ENCODE measurements around the gene COPG2. TPM values are rescaled to one million over a fixed set of nuclear protein-coding genes. Genes with fewer than 3 reads are reported as not detected.
"Not testable (repeated sequence)": the region's sequence is repeated elsewhere in the genome, so short reads cannot be mapped to it uniquely, and the experiment has no call there.

Gene COPG2
- total RNA-seq, 2 donors from 2014 or later, result 12.2 to 12.4 TPM

GRCh38 chr7:130654850-130655249 is 13.7 kb downstream of the COPG2 start:
- intact Hi-C loops (cut with DNase I), result no loop called here
- no peak for DNase-seq (ENCODE audit: low spot score)

DNA sequence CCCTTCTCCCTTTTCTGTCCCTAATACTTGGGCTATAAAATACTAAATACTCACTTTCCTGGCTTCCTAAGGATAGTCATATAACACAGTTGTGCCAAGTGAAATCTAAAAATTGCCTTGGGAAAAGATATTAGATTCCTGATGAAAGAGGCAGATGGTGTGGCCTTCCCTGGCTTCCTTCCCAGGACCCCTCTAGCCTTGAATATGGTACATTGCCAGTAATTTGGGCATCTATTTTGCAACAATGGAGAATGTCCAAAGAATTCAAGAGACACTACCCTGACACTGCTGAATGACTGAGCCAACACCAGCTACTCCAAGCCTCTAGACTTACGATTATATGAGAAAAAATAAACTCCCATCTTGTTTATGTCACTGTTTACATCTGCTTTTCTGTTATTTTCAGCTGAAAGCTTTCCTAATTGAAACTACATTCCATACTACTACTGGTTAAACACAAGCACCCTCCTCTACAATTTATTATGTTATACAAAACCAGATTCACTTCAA is 17.9 kb downstream of the COPG2 start:
- no peak for DNase-seq (ENCODE audit: low spot score)
- intact Hi-C loops (cut with DNase I), result no loop called here

DNA sequence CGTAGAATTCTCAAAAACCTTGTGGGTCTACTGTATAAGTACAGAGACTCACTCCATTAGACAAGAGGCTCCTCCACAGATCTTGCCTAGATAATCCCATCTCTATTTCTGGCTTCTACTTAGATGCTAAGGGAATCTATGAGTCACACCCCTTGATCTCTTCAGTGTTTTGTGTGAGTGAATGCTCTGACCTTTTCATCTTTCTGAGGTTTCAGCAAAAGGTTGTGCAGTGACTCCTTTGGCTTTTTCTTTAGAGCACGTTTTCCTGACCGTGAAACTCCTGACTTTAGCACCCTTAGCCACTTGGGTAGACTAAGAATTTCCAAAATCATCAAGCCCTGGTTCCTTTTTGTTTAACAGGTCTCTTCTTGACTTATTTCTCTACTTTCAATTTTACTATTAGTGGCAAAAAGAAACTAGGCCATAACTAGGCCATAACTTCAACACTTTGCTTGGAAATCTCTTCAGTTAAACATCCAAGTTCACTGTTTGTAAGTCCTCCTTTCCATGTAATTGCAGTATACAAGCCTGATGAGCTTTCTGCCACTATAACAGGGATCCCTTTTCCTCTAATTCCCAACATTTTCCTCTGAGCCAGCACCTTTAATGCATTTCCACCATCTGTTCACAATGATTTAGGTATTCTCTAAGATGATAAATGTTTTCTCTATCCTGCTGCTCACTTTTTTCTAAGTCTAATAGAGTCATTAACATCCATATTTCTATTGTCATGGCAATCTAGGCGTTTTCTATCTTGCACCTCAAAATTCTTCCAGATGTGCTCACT is 19.4 kb downstream of the COPG2 start:
- intact Hi-C loops (cut with DNase I), result no loop called here
- no peak for DNase-seq (ENCODE audit: low spot score)

- DNase-seq (ENCODE audit: low spot score), result no peak
- intact Hi-C loops (cut with DNase I), result no loop called here
Observed at GRCh38 chr7:130648580-130648979, 20.0 kb downstream of the COPG2 start.

DNA sequence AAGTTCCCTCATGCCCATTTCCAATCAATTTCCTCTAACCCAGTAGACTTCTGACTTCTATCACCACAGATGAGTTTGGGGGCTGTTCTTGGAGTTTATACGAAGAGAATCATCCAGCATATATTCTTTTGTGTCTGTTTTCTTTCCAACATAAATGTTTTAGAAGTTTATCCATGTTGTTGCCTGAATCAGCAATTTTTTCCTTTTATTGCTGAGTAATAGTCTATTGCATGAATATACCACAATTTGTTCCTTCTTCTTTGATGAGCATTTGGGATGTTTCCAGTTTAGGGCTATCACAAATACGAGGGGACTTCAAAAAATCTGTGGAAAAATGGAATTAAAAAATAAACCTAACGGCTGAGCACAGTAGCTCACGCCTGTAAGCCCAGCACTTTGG is 26.2 kb downstream of the COPG2 start:
- no peak for DNase-seq (ENCODE audit: low spot score)
- intact Hi-C loops (cut with DNase I), result no loop called here

DNA sequence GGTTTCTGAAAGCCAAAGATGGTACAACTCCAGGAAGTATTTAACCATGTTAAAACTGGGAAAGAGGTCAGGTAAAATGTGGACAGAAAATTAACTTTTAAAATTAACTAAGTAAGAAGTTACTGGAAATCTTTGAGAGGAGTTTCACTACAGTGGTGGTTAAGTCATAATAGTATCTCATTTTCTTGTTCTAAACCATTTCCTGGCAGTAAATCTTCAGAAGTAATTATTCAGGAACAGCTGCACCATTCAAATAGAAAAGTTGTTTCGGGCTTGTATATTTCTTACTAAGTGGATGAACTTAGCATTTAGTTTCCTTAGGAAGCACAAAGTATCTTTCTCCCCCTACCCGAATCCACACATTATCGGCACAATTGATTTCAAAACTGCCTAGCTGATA is 27.1 kb downstream of the COPG2 start:
- no peak for DNase-seq (ENCODE audit: low spot score)
- intact Hi-C loops (cut with DNase I), result no loop called here

GRCh38 chr7:130641040-130641439 is 27.5 kb downstream of the COPG2 start:
- intact Hi-C loops (cut with DNase I), result no loop called here
- no peak for DNase-seq (ENCODE audit: low spot score)

GRCh38 chr7:130639388-130639787 is 29.2 kb downstream of the COPG2 start:
- intact Hi-C loops (cut with DNase I), result no loop called here

DNA sequence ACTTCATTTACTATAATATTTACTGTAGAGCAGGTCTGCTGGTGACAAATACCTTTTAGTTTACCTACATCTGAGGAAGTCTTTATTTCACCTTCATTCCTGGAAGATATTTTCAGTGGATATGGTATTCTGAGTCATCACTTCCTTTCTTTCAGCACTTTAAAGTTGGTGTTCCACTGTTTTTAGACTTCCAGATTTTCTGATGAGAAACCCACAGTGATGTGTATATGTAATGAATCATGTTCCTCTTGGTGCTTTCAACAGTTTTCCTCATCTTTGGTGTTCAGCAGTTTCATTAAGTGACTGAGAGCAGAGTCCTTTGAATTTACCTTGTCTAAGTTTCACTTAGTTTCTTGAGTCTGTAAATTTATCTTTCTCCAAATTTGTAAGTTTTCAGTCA is 36.4 kb downstream of the COPG2 start:
- no peak for DNase-seq (ENCODE audit: low spot score)
- intact Hi-C loops (cut with DNase I), result no loop called here

More at GRCh38 chr7:130639388-130639787, 29.2 kb downstream of the COPG2 start:
- no peak for DNase-seq (ENCODE audit: low spot score)

DNA sequence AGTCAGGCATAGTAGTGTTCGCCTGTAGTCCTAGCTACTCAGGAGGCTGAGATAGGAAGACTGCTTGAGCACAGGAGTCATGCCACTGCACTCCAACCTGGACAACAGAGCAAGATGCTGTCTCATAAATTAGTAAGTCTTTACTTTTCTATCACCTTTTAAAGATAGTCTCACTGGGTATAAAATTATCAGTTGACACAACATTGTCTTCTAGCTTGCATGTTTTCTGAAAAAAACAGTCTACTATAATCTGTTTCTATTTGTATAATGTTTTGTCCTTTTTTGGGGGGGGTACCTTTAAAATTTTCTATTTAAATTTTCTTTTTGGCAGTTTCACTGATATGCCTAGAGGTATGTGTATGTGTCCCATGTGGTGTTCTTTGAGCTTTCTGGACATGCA is 39.6 kb downstream of the COPG2 start:
- DNase-seq (ENCODE audit: low spot score), result no peak
- intact Hi-C loops (cut with DNase I), result no loop called here

DNA sequence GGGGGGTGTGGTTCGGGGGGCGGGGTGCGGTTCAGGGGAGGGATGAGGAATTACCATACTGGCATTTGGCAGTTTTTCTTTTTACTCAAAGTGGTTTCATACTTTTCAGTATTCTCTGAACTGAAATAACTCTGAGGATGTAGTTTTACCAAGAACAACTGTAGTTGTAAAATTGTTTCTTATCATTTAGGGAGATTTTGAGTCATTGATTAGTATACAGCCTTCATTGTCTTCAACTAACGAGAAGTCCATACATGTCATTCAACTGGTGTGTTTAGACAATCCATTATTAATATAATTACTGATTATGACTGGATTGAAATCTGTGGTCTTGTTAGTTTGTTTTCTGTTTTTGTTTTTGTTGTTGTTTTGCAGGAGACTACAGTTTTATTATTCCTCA is 40.8 kb downstream of the COPG2 start:
- no peak for DNase-seq (ENCODE audit: low spot score)
- intact Hi-C loops (cut with DNase I), result no loop called here

DNA sequence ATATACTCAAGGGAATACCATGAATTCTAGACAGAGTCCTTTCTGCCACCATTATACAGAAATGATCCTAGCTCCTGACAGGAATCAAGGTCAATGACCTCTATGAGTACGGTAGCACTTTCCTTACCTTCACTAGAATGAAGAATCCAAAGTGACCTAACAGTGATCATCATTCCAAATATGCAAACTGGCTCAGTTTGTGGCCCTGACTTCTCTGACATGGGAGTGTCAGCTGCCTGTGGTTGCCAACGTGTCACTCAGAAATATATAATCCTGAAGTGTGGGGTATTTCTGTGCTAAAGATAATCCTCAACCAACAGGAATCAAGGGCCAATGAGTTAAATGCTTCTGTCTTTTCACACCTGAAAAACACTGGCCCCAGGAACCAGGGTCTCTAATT is 45.7 kb downstream of the COPG2 start:
- no peak for DNase-seq (ENCODE audit: low spot score)
- intact Hi-C loops (cut with DNase I), result no loop called here

- no peak for DNase-seq (ENCODE audit: low spot score)
- intact Hi-C loops (cut with DNase I), result no loop called here
Observed at GRCh38 chr7:130615583-130615982, 53.0 kb downstream of the COPG2 start.

GRCh38 chr7:130614449-130614848 is 54.1 kb downstream of the COPG2 start:
- intact Hi-C loops (cut with DNase I), result no loop called here
- DNase-seq (ENCODE audit: low spot score), result no peak

- intact Hi-C loops (cut with DNase I), result no loop called here
- DNase-seq (ENCODE audit: low spot score), result no peak
Observed at GRCh38 chr7:130611218-130611617, 57.3 kb downstream of the COPG2 start.

- DNase-seq (ENCODE audit: low spot score), result not testable (repeated sequence)
- intact Hi-C loops (cut with DNase I), result loop anchor here in 1 of 2 donors (5.0 kb wide), 1 partner anchor 1485 kb away; no protein-coding TSS in a partner anchor
Observed at GRCh38 chr7:130607066-130607465, 61.5 kb downstream of the COPG2 start.

GRCh38 chr7:130606161-130606560 is 62.4 kb downstream of the COPG2 start:
- intact Hi-C loops (cut with DNase I), result loop anchor here in 1 of 2 donors (5.0 kb wide), 1 partner anchor 1484 kb away; no protein-coding TSS in a partner anchor
- DNase-seq (ENCODE audit: low spot score), result no peak

- no peak for DNase-seq (ENCODE audit: low spot score)
- intact Hi-C loops (cut with DNase I), result no loop called here
Observed at GRCh38 chr7:130598056-130598455, 70.5 kb downstream of the COPG2 start.

GRCh38 chr7:130595986-130596385 is 72.6 kb downstream of the COPG2 start:
- no peak for DNase-seq (ENCODE audit: low spot score)
- intact Hi-C loops (cut with DNase I), result no loop called here

- intact Hi-C loops (cut with DNase I), result no loop called here
- no peak for DNase-seq (ENCODE audit: low spot score)
Observed at GRCh38 chr7:130593033-130593432, 75.5 kb downstream of the COPG2 start.

DNA sequence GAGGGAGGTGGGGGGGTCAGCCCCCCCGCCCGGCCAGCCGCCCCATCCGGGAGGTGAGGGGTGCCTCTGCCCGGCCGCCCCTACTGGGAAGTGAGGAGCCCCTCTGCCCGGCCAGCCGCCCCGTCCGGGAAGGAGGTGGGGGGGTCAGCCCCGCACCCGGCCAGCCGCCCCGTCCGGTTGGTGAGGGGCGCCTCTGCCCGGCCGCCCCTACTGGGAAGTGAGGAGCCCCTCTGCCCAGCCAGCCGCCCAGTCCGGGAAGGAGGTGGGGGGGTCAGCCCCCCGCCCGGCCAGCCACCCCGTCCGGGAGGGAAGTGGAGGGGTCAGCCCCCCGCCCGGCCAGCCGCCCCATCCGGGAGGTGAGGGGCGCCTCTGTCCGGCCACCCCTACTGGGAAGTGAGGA is 77.1 kb downstream of the COPG2 start:
- DNase-seq (ENCODE audit: low spot score); intact Hi-C loops (cut with DNase I): not testable (repeated sequence)

Data from posterior vena cava (tissue), 2 donors.